ENCODE data around the gene DRAM2. TPM values are rescaled to one million over a fixed set of nuclear protein-coding genes. Genes with fewer than 3 reads are reported as not detected.

The DRAM2 gene
- total and polyA plus RNA-seq, 2 of the 13 experiments (the other 11 are each of a cell fraction or from before 2014, with no cell fraction given) = 33.2 to 123 TPM

DNA sequence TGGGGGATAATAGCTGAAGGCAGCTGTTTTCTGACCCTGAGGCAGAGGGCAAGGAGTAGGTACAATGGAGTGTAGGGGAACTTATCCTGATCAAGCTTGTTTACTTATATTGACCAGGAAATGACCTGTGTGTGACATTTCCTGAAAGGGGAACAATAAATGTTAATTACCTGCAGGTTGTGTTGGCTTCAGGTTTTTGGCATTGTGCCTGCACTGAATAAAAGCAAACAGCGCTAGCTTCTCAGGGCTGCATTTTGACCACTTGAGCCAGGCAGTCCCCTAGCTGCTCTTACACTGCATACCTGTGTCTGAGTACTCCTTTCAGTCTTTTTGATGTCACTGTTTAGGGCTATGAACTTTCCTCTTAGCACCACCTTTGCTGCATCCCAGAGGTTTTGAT, 40.6 kb downstream of the DRAM2 start (continued):
- no peak for TF ChIP-seq ZNF552 (CRISPR knock-in tag; IDR thresholded peaks at IDR 0.05; ENCODE audit: borderline replicate concordance)
- no peak for TF ChIP-seq GMEB1 (CRISPR knock-in tag; IDR thresholded peaks at IDR 0.05; ENCODE audit: borderline replicate concordance)
- TF ChIP-seq HOXA9 (CRISPR knock-in tag; IDR thresholded peaks at IDR 0.05; ENCODE audit: borderline replicate concordance) = no peak
- TF ChIP-seq ZFP36L2 (CRISPR knock-in tag; IDR thresholded peaks at IDR 0.05) = no peak
- TF ChIP-seq ZNF737 (CRISPR knock-in tag; IDR thresholded peaks at IDR 0.05; ENCODE audit: borderline replicate concordance) = no peak

DNA sequence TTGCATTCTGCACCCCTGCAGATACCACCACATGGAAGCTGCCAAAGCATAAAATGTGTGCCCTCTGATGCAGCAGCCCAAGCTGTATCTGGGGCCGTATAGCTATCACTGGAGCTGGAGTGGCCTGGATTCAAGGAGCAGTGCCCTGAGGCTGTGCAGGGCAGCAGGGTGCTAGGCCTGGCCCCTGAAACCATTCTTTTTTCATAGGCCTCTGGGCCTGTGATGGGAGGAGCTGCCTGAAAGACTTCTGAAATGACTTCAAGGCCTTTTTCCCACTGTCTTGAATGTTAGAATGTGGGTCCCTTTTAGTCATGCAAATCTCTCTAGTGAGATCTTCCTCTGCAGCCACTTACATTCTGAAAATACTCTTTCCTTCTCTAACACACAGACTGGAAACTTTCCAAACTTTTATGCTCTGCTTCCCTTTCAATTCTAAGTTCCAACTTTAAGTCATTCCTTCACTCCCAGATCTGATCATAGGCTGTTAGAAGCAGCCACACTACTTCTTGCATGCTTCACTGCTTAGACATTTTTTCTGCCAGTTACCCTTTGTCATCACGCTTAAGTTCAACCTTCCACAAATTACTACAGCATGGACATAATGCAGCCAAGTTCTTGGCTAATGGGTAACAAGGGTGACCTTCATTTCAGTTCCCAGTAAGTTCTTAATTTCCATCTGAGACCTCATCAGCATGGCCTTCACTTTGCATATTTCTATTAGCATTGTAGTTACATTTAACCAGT, 42.4 kb downstream of the DRAM2 start:
- intact Hi-C loops (cut with micrococcal nuclease; ENCODE audit: unreplicated experiment) = no loop called here
- H3K4me2 ChIP-seq (ENCODE audit: low read depth, low read length) = no peak overlapping the region
- no peaks in the 10 kb centered on the region for H4K20me1 ChIP-seq (ENCODE audit: insufficient read depth, low read length)
- H3K9ac ChIP-seq (ENCODE audit: insufficient read depth, low read depth, low read length) = no peak overlapping the region
- in situ Hi-C loops (cut with HindIII; ENCODE audit: extremely low pct_ligation_motif_present, low pct_unique_long_range_greater_than_20kb) = no loop called here
- 62% methylated on average over 2 of the region's 2 CpGs for WGBS (ENCODE audit: low lambda C conversion rate)
- peaks cover 18% of the 10 kb centered on the region for H3K9me3 ChIP-seq (ENCODE audit: low read length)
- POLR2A ChIA-PET = no interaction called here
- H2AFZ ChIP-seq (ENCODE audit: low read length) = no peak overlapping the region
- peaks cover 29% of the 10 kb centered on the region for H3K4me1 ChIP-seq (ENCODE audit: insufficient read depth, low read length)
- no peaks in the 10 kb centered on the region for H3K27me3 ChIP-seq (ENCODE audit: control insufficient read depth in 1 of 2, insufficient read depth in 2 of 2, low read length in 2 of 2)
- no peak for TF ChIP-seq HNF4A (CRISPR knock-in tag; IDR thresholded peaks at IDR 0.05)
- no peak for TF ChIP-seq ZNF883 (CRISPR knock-in tag; IDR thresholded peaks at IDR 0.05; ENCODE audit: not compliant biosample characterization)
- no peak for TF ChIP-seq ZNF460 (CRISPR knock-in tag; IDR thresholded peaks at IDR 0.05; ENCODE audit: borderline replicate concordance)
- TF ChIP-seq, protein P1, sequence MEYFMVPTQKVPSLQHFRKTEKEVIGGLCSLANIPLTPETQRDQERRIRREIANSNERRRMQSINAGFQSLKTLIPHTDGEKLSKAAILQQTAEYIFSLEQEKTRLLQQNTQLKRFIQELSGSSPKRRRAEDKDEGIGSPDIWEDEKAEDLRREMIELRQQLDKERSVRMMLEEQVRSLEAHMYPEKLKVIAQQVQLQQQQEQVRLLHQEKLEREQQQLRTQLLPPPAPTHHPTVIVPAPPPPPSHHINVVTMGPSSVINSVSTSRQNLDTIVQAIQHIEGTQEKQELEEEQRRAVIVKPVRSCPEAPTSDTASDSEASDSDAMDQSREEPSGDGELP (IDR thresholded peaks at IDR 0.05; ENCODE audit: borderline replicate concordance, low read depth) = no peak
- TF ChIP-seq ATF4 (CRISPR knock-in tag; IDR thresholded peaks at IDR 0.05) = no peak
- TF ChIP-seq ZNF17 (CRISPR knock-in tag; IDR thresholded peaks at IDR 0.05) = no peak
- TF ChIP-seq SMYD3 (CRISPR knock-in tag; IDR thresholded peaks at IDR 0.05) = no peak
- TF ChIP-seq ZNF841 (CRISPR knock-in tag; IDR thresholded peaks at IDR 0.05; ENCODE audit: borderline replicate concordance) = no peak
- TF ChIP-seq ZNF598 (CRISPR knock-in tag; IDR thresholded peaks at IDR 0.05; ENCODE audit: borderline replicate concordance) = no peak
- no peaks in the 10 kb centered on the region for H3K79me2 ChIP-seq (ENCODE audit: insufficient read depth, low read length)
- no peak overlapping the region for H3K27ac ChIP-seq (ENCODE audit: extremely low read length, insufficient read depth, low read length)
- no TSS peak for BruUV-seq (replicated peaks)
- ATAC-seq = no peak
- FAIRE-seq = no peak
- no peak for DNase-seq (ENCODE audit: low spot score)
- no peaks in the 10 kb centered on the region for H3K36me3 ChIP-seq (replicated peaks in 1 of 2; ENCODE audit: control insufficient read depth in 1 of 2, insufficient read depth in 2 of 2, low read length in 2 of 2)
- CTCF ChIA-PET (ENCODE audit: low intra/inter-chr PET ratio, low total read pairs) = no interaction called here
- no peak overlapping the region for H3K4me3 ChIP-seq (replicated peaks in 1 of 3; ENCODE audit: insufficient read depth in 1 of 3, low read depth in 2 of 3, low read length in 3 of 3)
